Stimulated activated CD4-positive, alpha-beta T cell treated with anti-CD3 and anti-CD28 coated beads, Interleukin-12 subunit alpha, Interleukin-12 subunit beta, amount 100 ng/mL, for 48 hours (primary cell): ENCODE data around the gene TMPRSS7.

Experiments
- DNase-seq, 3 donors: peaks; one replicate each; pipeline ENCODE4 v3.0.0-alpha.2; 2020; ENCODE audit warnings: low read depth in 2 of 3, low spot score in 1 of 3

TMPRSS7 gene

DNA sequence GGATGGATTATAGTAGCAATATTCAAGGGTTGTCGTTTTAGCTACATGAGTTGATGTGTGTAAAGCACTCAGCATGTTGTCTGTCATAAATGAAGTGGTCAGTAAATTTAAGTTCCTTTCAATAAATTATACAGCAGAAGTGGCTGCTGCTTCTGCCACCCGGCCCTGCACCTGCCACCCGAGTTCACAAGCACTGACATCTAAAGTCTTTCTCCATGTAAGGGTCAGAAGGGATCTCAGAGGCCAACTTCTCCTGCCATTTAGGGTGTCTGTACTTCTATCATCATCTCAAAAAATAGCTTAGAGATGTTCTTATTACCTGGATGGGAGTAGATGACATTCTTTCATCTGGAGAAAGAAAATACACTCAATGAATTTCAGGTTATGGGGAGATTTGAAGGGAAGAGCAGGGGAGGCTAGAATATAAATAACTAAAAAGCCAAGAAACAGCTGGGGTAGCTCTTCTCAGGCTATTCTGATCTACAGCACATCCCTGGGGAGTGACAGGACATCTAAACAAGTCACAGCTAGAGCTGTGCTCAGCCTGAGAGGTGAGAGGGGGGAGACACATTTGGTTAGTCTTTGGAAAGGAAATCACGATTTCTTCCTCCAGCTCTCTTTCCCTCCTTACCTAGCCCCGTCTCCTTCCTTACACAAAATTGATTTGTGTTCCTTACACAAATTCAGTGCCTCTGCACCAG lies 90.5 kb downstream of the TMPRSS7 start:
- DNase-seq = no peak

GRCh38 chr3:112126511-112126911 lies 92.0 kb downstream of the TMPRSS7 start:
- DNase-seq = no peak

- no peak for DNase-seq
Measured at GRCh38 chr3:112127522-112128494, 93.3 kb downstream of the TMPRSS7 start.

- DNase-seq = peak; percentile 15 to 34 (median 23)
Measured at GRCh38 chr3:112128843-112129727, 94.5 kb downstream of the TMPRSS7 start.

DNA sequence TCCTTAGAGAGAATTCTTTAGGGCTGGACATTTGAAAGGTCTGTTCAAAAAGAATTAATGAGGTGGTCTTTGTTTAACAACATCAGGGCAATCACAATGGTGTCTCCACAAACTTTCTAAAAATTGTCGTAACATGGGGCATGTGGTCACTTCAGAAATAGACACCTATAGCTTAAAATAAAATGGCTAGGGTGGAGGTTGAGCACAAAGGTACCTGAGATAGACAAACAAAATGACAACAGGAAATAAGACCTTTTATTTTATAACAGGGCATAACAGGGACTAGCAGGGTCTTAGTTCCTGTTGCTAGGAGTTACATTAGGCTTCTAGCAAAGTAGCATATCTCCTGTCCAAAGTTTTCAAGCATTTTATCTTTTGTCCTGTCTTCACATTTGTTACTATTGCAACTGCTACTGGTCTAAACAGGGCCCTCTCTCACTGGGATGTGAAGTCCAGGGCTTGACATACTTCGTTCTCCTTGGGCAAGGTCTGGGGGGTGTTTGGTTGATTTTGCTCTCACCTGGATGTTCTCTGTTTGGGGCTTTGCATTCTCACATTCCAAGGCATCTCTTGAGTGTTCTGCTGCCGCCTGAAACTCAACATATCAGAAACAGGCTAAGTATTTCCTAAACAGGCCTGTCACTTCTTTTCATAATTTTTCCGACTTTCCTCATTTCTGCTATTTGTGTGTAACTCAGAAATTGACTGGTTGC lies 95.5 kb downstream of the TMPRSS7 start:
- no peak for DNase-seq

DNA sequence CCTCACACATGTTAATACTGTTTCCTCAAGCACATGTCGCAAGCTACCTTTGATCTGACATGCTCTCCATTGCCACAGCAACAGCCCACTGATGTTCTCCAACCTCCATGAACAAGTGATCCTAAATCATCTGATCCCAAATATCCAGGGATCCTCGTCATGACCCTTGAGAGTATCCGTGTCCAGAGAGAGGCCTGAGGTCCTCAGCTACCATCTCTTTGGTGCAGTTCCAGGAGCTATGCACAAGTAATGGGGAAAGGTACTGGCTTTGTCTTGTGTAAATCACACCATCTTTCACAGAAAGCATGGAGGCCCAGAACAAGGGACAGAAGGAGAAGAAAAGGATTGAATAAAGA lies 96.1 kb downstream of the TMPRSS7 start:
- DNase-seq = no peak
